GM21515 (cell line): Measurements from ENCODE around the gene HSPA8.
A peak's percentile ranks its signal among the peaks of the same experiment; 100 is the strongest.
"Not testable (repeated sequence)": the region's sequence is repeated elsewhere in the genome, so short reads cannot be mapped to it uniquely, and the experiment has no call there.

ENCODE experiments used
- ATAC-seq: cut with Tn5 transposase; IDR thresholded peaks from one replicate; pipeline ENCODE4 v1.9.1; 2021; ENCODE audit not compliant: unreplicated experiment

The HSPA8 gene

DNA sequence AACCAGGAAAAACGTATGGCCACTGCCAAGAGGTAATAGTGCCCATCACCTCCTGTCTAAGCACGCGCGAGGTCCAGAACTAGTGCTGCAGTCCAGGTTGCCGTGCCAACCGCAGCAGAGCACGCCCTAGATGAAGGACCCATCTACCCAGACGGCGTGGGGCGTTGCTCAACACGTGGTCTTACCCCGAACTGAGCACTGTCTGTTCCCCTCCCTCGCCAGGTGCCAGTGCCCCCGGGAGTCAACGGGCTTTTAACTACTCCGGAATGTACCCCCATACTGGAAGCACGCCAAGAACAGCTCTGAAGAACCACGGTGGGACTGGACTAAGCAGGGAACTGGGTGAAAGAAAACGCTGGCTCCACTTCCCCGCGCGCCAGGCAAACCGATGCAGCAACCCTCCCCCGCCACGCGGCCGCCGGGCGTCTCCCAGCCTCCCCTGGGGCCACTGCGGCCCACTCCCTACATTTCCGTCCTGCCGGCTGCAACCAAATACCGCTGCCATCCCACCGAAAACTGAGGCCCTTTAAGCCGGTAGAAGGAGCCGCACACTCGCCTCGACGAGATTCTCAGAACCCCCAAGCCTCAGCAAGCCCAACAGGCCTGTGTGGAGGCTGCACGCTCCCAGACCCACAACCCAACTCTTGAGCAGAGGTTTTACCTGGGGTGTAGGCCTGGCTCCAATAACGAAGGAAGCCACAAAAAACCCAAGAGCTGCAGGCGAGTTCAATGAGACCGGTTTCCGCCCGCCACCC, at the start of gene HSPA8:
TSS of gene HSPA8 (minus strand) at position 734 of the 755 bp plus-strand sequence. CDS start 812 bp downstream, outside the sequence.
- peak; percentile 19 for ATAC-seq

DNA sequence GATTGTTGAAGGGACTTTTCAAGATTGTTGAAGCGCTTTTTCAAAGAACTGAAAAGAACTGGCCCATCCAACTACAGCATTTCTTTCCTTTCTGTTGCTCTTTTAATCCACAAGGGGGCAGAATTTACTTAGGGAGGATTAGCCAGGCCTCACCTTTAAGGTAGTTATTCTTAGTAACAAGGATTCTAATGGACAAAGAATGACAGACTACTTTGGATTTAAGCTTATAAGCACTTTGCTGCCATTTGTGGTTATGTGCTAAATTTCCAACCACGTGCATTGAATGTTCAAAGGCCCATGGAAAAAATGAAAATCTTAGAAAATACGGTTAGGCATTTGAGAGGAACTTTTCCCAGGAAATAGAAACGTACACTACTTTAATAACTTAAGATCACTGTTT, 49.5 kb upstream of the HSPA8 start:
- no peak for ATAC-seq

DNA sequence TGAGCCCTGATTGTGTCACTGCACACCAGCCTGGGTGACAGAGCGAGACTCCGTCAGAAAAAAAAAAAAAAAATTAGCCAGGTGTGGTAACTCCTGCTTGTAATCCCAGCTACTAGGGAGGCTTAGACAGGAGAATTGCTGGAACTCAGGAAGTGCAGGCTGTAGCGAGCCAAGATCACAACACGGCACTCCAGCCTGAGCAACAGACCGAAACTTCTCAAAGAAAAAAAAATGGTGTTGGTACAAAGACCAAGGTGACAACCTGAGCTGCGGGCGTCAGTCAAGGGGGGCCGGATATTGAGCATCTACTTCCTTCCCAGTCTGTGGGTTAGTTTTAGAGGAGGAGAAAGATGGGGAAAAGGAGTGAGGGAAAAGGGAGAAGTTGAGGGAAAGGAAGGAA, 48.5 kb upstream of the HSPA8 start:
- no peak for ATAC-seq

DNA sequence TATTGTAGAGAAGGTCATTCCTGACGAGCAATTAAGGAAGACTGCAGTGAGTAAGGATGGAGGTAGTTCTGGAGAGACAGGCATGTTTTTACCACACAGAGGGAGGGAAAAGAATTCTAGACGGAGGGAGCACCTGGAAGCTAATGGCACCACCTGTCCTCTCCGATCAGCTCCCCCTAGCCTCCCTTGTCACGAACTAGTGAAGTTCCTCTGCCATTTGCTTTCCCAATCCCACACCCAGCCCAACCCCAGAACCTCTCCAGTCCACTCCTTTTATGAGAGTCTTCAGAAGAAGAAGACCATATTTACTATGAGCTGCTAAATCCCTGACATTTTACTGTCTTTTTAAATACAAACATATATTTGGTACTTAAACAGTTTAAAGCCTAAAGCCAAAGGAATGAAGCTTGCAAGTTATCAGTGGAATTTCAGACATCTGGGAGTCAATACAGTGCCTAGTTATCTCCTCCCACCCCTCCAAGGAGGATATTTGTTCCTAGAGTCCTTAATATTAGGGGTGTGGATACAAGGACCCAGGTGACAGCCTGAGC, 46.1 kb upstream of the HSPA8 start:
- ATAC-seq = no peak

DNA sequence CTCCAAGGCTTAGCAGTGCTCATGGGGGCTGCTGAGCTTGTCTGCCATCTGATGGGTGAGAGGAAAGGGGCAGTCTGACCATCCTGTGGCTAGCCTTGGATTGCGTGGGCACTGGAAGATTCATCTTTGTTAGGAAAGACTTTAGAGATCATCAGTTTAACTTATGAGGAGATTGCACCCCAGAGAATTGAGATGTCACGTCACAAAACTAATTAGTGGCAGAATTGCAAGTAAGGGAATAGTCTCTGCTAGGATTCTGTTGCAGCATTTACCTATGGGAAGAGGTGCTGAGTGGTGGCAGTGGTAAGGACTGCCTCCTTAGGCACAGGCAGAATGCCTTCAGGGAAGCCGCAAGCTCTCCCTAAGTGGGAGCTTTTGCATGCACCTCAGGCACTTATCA, 42.8 kb upstream of the HSPA8 start:
- no peak for ATAC-seq

DNA sequence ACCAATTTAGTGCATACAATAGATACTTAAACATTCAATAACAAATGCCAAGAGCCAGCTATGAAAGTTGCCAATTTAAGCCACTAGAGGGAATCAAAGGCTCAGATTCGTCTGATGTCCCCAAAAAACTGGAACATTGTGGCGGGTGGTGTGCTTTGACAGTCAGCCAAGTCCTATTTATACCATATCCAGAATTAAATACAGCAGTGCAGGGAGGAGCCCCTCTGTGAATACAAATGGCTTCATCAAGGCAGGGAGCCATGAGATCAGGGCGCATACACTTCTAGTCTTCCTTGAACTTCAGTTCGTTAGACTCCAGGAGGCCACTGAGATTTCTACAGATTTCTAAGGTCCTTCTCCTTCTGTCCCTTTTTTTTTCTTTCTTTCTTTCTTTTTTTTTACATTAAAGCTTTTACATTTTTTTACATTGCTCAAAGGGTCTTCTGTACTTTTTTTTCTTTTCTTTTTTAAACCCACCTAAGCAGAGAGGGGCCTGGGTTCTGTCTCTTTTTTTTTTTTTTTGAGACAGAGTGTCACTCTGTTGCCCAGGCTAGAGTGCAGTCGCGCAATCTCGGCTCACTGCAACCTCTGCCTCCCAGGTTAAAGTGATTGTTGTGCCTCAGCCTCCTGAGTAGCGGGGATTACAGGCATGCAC, 41.5 kb upstream of the HSPA8 start:
- ATAC-seq = no peak

DNA sequence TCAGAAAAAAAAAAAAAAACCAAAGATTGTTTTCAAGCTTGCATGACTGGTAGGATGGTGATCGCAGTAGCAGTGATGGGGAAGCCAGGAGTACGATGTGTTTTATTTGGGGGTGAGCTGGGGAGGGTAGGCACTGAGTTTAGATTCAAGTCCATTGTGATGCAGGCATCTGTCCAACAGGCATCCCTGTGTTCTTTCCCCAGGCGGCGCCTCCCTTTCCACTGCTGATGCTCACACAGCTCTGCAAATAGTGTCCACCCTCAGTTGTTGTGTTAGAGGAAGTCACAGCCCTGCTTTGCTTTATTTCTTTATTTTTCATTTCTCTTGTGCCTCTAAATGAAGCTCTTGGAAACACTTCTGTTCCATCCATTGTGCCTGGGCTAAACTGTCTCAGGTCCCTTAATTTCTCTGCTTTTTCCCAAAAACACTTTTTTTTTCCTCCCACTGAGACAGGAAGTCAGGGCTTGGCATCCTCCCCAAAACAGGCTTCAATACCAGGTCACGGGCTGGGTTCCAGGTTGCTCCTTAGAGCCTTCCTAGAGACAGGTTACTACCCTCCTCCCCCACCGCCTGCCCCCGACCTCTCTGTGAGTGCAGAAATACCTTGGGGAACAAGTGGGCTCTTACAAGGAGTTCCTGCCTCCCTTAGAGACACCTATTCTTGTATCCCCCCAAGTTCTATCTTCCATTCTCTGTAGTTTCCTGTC, 38.6 kb upstream of the HSPA8 start:
- no peak for ATAC-seq

DNA sequence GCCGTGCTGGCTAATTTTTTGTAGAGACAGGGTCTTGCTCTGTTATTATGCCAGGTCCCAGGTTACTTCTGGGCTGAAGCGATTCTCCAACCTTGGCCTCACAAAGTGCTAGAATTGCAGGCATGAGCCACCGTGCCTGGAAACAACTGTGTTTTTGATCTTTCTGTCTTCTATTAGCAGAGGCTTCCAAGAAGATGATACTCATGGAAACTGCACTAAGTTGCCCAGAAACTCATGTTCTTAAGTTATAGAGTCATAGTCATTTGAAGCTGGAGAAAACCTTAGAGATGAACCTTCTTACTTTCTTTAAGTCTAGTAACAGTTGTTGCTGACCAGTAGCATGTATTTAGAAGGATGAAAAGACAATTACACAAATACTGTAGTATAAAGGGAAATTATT, 37.1 kb upstream of the HSPA8 start:
- ATAC-seq = no peak

DNA sequence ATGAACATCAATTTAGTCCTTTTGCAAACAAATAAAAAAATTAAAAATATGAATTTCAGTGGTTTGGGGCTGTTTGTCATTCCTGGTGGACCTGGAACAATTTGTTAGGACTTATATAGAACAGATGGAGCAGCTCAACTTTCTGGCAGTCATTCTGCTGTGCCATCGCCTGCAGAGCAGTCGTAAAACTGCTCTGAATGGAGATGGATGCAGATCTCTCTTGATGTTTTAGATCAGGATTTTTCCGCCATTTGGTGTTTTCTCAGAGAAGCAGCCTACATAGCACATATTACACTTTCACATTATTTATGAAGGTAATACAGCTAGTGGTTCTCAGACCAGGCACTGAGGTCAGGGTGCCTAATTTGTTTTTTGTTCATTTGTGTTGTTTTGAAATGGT, 31.8 kb upstream of the HSPA8 start:
- no peak for ATAC-seq

DNA sequence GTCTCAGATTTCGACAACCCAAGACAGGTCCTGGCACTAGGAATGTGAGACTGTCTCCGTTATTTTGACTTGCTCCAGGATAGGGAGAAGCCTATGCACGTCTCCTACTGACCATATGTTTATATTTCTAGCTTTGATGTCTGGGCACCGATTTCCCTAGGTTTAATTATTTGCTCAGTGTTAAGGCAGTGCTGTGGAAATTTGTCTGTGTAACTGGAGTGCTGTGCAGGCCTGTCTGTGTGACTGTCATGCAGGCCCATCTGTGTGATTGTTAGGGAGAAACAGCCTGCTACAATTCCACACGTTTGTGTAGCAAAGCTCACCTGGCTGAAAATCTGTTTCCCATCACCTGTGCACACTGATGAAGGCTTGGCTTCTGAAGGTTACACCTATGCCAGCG, 29.6 kb upstream of the HSPA8 start:
- no peak for ATAC-seq

DNA sequence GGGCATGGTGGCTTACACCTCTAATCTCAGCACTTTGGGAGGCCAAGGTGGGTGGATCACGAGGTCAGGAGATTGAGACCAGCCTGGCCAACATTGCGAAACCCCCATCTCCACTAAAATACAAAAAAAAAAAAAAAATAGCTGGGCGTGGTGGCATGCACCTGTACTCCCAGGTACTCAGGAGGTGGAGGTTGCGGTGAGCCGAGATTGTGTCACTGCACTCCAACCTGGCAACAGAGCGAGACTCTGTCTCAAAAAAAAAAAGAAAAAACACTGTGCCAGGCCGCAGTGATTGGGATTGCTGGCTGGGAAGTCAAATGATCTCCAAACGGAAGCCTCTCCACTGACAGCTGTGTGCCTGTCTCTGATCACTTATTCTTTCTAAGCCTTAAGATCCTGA, 28.2 kb upstream of the HSPA8 start:
- not testable (repeated sequence) for ATAC-seq

DNA sequence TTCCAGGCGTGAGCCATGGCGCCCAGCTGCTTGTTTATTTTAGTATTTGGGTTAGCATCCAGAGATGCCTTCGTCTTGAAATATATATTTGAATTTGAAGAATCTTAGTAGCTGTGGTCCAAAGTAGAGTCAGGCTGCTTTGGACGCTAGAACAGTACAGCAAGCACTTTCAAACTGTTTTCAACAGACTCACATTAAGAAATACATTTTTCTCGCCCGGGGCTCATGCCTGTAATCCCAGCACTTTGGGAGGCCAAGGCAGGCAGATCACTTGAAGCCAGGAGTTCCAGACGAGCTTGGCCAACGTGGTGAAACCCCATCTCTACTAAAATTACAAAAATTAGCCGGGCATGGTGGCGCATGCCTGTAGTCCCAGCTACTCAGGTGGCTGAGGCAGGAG, 27.0 kb upstream of the HSPA8 start:
- not testable (repeated sequence) for ATAC-seq

DNA sequence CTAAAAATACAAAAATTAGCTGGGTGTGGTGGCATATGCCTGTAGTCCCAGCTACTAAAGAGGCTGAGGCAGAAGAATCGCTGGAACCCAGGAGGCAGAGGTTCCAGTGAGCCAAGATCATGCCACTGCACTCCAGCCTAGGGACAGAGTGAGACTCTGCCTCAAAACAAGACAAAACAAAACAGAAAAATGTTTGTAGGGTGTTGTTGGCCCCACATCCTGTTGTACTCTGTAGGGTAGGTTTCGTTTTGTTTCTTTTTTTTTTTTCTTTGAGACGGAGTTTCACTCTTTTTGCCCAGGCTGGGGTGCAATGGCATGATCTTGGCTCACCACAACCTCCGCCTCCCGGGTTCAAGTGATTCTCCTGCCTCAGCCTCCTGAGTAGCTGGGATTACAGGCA, 25.7 kb upstream of the HSPA8 start:
- peak; percentile 96 for ATAC-seq

DNA sequence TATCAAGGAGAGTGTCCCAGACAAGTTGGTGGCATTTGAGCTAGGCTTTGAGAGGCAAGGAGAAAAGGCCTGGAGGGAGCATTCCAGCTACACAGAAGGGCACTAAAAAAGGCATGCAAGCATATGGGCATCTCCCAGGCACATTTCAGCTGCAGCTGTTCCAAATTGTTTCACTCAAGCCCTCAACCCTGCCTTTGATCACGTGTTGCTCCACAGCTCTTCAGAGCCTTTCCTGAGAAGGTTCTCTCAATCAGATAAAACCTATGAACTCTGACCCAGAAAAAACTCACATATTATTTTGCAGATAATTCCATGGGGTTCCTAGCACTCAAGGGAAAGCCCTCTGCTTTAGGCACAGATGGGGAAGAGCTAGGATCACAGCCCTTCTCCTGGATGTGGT, 24.4 kb upstream of the HSPA8 start:
- no peak for ATAC-seq

DNA sequence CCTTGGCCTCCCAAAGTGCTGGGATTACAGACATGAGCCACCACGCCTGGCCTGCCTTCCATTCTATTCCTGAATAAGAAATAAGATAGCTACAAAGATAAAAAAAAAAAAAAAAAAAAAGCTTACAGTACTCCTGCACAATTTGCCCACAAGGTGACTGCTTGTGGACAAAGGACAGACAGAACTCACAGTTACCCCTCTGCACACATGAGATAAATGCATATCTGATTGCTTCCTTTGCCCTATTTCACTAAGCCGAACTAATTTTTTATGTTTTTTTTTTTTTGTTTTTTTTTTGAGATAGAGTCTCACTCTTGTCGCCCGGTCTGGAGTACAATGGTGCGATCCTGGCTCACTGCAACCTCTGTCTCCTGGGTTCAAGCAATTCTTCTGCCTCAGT, 23.6 kb upstream of the HSPA8 start:
- ATAC-seq = no peak

DNA sequence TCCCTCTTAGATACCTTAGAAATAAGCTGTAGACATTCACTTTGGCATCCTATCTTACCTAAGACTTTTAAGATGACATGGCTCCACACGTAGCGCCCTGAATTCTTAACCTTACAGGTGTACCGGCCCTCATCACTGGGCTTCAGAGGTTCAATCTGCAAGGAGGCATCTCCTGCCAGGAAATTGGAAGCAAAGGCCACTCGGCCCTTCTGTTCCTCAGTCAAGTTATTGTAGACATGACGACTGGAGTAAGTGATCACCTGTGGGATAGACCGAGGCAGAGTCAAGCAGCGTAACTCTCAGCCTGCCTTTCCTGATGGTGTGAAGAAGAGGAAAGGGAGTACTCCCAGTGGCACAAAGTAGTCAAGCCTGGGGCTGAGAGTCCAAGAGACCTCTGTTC, 22.5 kb upstream of the HSPA8 start:
- no peak for ATAC-seq

DNA sequence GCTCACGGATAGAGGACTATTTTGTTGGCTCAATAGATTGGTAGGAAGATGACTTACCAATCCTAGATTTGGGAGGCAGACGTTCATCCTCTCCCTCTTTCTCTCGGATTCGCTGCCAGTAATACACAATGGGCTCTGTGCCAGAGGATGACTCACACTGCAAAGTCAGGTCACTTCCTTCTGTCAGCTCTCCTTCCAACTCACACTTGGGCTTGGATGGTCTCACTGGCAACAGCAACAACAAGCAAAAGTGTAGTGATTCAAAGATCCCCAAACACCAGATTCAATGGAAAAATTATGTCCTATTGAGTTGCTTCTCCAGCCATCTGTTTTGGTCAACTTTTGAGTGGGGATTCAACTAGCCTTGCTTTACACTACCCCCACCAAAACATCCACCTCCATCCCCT, 21.7 kb upstream of the HSPA8 start:
- ATAC-seq = no peak

DNA sequence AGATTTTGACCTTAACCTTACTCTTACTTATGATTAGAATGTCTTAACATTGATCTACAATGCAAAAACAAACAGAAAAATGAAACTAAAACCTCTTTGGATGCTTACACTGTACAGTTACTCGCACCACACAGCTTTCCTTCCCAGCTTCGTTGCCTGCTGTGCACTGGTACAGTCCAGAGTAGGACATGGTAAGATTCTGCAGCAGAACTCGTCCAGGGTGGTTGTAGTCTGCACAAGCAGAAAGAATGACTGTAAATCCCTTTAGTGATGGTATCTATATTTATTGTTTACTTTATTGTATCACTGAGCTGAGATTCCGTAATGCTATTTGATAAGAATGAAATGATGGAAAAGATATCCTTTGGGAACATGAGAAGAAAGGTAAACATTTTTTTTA, 21.0 kb upstream of the HSPA8 start:
- ATAC-seq = no peak

DNA sequence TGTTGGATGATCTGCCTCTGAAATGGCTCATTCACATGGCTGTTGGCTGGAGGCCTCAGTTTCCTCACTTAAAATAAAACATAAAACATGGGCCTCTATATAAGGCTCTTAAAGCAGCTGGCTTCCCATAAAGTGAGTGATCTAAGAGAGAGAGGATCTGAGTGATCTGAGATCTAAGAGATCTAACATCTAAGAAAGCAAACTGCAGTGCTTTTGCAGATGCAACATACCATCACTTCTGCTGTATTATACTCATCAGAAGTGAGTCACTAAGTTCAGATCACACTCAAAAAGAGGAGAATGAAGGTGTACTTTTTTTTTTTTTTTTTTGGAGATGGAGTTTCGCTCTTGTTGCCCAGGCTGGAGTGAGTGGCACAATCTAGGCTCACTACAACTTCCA, 18.1 kb upstream of the HSPA8 start:
- ATAC-seq = no peak

DNA sequence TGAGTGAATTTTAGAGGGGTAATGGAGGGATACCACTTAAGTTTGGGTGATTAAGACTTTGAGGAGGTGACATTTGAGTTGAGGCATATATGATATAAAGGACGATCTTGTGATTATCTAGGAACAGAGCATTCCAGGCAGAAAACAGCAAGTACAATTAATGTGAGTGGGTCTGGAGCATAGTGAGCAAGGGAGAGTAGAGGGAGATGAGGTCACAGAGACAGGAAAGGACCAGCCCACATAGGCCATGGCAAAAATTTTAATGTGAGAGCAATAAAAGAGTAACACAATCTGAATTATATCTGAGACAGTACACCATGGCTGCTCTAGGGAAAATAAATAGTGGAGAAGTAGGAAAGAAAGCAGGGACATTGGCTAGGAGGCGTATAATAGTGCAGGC, 14.5 kb upstream of the HSPA8 start:
- ATAC-seq = no peak

DNA sequence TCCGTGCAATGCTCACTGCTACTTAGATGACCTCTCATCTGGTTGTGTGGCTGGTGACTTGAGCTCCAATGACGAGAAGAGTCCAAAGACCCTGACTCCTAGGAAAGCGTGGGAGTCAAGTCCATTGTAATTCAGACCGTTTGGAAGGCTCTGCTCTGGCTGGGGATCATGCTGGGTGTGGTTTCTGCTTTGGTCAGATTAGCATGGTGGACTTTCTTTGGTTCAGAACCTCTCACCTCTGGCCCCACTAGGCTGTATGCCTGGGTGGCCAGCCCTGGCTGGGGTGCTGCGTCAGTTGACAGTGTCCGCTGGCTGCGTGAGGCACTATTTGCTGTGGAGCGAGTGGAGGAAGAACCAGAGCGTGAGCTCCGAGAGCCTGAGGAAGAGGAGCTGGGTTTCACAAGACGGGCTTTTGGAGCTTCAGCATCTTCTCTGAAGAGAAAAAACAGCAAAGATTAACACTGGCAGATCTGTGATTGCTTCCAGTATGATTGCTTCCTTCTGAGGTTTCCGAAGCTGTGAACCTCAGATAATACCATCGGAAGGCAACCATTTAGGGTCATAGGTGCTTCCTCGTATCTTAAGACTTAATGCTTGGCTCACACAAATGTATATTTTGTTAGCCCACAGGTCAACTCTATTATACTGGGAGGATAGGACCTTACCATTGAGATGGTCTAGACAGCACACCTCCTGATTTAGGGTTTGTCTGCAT, 11.6 kb upstream of the HSPA8 start:
- no peak for ATAC-seq
